NCI-H524 treated with DMSO at 0.1 percent for 48 hours (cell line): ENCODE results near the gene PLK2.

Experiments used
- DNase-seq: peaks from one replicate; lab custom pipeline; 2025; lab: John Stamatoyannopoulos, UW

The PLK2 gene

DNA sequence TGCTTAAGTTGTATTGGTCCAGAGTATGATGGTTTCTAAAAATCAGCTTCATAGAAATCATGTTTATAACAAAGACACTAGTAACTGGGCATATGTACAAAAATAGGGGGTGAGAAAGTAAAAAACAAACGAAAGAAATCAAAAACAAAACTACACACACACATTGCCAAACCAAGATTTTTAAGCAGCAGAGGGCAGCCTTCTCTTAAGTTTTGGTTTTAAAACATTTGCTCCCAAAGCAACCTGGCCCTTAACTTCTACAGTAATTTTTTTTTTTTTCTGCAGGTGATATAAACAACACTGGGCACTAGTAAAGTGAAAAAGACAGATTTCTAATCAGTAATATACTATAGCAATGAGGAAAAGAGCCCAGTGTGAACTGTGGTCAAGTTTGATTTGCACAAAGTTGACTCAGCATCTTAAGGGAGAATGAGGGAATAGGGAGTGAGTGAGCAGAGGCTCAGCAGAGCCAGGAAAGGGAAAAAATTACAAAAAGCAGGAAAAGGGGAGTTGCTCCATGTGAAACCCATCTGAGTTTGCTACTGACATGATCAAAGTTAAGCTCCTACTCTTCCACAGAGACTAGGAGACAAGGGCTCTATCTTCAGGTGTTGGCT lies 18.0 kb upstream of the PLK2 start:
- no peak for DNase-seq

DNA sequence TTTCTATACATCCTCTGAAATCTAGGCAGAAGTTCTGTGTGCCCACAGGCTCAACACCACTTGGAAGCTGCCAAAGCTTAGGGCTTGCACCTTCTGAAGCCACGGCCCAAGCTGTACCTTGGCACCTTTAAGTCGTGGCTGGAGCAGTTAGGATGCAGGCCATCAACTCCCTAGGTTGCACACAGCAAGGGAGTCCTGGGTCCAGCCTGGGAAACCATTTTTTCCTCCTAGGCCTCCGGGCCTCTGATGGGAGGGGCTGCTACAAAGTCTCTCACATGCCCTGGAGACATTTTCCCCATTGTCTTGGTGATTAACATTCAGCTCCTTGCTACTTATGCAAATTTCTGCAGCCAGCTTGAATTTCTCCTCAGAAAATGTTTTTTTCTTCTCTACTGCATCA lies 15.5 kb upstream of the PLK2 start:
- DNase-seq = no peak

DNA sequence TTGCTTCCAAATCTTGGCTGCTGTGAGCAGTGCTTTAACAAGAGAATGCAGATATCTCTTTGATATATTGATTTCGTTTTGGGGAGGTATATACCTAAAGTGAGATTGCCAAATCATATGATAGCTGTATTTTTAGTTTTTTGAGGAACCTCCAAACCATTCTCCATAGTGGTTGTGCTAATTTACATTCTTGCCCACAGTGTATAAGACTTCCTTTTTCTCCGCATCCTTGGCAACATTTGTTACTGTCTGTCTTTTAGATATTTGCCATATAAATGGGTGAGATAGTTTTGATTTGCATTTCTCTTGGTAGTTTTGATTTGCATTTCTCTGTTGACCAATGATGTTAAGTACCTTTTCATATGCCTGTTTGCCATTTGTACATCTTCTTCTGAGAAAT lies 10.0 kb upstream of the PLK2 start:
- DNase-seq = no peak

DNA sequence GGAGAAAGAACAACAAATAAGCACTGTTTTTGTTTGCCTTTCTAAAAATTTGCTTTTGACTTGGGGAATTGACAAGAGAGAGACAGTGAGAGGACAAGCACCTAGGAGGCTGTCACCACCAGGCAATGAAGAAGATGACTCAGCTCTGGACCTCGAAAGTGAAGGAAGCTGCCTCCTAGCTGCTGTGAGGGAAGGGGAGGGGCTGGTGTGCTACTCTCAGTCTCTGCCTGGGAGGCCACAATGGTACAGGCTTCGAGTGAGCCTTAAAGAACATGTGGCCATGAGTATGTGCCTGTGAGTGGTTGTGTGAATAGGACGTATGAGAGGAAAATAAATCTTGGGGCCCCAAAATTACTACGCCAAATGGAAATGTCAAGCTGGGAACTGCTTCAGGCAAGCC lies 7.1 kb upstream of the PLK2 start:
- DNase-seq = no peak

DNA sequence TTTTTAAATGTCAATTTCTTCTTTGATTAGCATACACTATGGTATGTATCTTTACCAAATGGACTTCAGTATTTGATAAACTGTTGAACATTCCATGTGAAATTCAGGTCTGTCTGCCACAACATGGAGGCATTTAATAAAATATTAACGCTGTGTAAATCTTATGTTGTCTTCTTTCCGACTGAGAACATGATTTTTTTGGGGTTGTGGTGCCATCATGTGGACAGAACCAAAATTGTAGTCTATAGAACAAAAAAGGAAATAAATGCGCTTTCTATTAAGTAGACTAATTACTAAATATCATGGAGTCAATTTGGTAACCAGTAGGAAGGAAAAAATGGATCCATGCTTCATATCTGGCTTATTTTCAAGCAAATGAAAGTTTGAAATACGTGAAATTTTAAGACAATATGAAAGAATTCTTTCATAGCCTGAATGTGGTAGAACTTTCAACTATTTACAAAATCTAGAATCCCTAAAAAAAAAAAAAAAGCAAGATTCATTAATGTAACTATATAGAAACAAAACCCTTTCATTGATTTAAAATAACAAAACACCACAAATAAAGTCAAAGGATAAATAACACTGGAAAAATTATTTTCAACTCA lies 2.8 kb upstream of the PLK2 start:
- DNase-seq = no peak

DNA sequence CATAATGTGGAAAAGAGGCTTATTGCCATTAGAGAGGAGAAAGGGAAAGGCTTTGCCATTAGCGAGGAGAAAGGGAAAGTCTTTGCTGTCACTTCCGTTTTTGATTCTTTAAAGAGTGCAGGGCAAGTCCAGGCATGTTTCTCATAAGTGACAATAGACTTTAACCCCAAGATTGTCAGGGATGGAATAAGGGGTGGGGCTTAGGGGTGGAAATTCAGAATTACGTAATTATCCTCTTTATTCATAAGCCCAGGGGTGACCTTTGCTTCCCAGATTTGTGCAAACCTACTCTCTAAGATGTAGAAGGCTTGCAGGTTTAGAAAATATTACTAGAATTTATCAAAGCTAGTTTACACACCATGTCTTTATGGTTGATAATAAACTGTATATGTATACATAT lies 2.3 kb upstream of the PLK2 start:
- no peak for DNase-seq

DNA sequence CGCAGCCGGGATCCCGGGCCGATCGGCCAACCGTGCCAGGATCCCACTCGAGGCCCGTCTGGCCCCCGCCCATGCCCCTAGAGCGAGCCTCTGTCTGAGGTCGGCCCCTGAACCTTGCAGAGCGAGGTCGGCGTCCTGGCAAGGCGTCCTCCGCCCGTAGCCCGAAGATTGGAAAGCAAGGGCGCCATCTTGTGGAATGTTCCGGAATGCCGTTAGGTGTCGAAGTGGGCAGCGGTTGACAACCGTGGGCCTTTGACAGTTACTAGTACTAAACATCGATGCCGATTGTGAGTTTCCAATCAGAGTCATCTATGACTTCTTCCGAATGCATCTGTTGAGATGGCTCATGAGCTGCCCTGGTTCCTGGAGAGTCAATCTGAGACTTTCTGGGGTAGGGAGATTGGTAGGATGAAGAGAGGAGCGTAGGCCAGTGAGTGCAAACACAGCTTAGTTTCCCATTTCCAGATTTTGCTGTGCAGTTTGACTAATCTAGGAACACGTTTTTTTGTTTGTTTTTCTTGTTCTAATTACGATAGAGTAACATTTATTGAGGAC lies 923 bp upstream of the PLK2 start:
- peak; percentile 5 for DNase-seq

DNA sequence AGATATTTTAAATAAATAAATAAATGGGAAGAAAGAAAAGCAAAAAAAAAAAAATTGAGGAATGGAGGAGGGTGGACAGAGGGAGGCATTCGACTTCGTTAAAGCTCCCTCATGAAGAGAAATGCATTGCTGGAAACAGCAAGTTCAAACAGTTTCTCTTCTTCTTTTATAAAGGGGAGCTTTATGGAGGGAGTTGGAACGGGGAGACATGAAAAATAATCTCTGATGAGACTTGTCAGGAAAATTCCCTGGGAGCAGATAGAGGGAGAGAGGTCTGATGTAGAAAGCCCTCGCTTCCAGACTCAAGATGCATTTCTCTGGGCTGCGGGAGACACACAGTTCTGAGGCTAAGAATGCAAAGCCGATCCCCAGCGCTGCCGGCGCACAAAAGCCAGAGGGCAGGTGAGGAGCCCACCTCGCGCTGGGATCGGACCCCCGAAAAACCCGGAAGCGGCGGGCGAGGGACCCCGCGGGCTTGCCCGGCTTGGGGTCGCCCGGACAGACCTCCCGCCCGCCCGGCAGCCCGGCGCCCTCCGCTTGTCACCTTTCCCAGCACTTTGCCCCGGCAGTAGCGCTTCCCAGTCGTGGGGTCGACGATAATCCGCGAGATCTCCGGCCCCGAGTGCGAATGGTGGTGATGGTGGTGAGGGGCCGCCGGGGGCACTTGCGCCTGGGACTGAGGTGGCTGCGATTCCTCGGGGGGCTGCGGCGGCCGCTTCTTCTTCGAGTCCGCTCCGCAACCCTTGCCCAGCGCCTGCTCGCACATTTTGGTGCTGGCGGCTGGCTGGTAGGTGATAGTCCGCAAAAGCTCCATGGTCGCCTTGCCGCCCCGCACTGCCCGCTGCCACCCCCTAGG lies 512 bp downstream of the PLK2 start:
- DNase-seq = no peak

DNA sequence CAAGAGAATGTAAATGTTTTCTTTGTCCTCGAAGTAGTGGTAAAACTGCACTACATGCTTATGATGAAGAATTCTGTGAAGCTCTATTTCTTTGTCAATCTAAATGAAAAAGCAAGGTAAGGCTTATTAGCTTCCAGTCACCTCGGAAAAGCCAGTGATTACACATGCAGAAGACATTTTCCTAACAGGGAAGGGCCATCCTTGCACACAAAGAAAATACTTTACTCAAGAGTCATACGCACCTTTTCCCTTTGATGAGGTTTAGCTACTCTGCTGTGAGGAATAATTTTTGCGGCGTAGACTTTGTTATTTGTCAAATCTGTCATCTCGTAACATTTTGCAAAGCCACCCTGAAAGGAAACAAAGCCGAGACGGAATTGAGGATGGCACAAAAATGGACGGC lies 1.1 kb downstream of the PLK2 start:
- DNase-seq = no peak

DNA sequence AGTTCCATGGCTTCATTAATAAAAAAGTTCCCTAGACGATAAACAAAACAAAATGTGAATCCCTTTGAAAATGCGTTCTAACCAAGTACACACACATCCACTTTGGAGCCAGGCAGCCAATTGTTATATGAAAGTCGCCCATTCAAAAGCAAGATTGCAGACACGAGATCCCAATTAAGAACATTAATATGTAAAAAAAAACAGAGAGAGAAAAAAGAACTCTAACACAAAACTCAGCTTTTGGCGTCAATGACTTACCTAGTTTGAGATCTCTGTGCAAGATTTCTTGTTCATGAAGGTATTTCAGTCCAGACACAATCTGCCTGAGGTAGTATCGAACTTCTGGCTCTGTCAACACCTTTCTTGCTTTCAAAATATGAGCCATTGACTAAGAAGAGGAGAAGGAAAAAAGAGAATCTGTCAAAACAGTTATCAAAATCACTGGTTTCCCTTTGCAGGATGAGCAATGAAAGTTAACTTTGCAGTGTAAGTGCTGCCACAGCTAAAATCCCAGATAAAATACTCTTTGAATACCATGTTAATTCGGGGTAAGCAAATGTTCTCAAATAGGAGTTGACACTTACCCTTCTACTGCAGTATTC lies 1.6 kb downstream of the PLK2 start:
- DNase-seq = no peak

DNA sequence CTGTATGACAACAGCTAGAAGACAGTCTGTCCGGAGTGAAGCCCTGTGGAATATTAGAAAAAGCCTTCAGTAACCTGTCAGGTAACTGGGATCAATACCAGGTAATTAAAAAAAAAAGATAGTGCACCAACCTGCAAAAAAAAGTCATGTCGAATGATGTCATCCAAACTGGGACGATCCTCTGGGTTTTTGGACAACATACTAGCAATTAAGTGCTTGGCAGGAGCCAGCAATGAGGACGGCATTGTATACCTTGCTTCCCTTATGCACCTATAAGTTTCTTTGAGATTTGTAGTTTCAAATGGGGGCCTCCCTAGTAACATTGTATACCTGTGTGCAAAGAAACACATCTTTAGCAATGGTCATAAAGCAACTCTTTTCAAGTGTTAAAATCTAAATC lies 2.8 kb downstream of the PLK2 start:
- no peak for DNase-seq

DNA sequence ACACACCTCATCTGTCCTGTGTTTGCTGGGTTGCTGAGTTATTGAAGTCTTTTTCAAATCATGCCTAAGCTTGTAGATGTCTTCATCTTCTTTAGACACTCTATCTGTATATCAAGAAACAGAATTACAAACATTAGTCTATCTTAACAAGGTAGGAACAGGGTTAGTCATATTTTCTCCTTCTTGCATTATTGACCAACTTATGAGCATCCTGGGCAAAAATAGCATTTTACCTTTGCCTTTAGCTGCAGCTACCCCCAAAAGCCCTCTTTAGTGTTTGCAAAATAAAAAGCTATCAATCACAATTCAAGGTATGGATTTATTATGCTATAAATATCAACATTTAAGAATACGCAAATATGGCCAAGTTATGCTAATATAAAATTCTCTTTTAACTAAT lies 3.4 kb downstream of the PLK2 start:
- DNase-seq = no peak

DNA sequence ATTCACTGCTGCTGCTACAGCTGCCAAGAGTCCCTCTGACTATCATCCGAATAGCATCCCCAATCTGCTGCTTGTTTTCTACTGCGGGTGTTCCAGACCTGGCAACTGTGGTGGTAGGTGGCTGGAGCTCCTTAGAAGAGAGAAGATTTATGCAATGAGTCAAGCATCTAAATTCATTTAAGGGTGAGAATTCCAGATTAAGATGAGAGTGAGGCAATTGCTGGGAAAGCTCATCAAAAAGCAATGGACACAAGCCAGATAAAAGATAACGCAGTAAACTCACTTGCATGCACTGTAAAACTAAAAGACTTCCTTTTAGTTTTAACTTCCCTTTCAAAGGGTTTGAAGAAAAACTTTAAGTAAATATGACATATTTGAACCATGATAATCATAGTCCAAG lies 3.9 kb downstream of the PLK2 start:
- no peak for DNase-seq

DNA sequence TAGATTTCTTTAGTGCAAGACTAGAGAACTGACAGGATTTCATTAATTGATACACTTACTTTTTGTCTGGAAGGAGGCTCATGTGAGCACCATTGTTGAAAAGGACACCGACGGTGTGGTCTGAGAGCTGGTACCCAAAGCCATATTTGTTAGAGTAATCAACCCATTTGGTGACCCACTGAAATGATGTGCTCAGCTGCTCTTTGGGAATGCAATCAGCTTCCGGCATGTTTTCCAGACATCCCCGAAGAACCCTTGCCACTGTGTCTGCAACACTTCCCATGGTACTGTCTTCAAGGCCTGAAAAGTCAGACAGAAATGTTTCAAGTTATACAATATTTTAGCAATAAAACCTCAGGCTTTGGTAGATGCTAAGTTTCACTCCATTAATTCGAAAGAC lies 4.4 kb downstream of the PLK2 start:
- no peak for DNase-seq

DNA sequence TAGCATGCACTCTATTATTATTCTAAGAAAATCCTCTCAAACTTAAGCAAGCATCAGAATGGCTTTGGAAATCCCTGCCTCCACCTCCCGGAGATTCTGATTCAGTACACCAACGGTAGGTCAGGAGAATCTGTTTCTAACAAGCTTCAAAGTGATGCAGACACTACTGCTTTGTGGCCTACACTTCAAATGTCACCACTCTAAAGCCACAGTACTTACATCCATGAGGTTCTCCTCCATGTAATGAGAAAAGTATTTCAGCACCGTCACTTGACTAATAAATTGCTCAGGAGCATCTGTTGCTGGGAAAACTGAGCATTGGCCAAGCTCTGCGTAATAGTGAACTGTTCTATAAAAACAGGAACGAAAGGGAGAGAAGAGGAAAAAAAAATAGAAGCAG lies 4.8 kb downstream of the PLK2 start:
- DNase-seq = no peak

DNA sequence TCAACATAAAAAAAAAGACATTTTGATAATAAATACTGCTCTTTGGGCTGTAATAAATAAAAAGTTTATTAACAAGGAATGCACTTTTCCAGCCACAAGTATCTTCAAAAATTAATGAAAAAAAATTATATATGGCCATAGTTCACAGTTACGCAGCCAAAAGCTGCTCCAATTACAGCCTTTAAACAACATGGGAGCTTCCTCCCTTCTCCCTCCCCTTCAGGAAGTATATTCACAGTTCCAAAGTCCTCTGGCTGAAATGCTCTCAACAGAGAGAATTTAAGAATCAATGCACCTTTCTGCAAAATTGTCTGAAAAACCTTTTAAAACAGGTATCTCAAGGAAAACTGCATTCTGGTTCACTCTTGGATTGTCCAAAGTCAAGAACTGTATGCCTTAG lies 5.9 kb downstream of the PLK2 start:
- no peak for DNase-seq

DNA sequence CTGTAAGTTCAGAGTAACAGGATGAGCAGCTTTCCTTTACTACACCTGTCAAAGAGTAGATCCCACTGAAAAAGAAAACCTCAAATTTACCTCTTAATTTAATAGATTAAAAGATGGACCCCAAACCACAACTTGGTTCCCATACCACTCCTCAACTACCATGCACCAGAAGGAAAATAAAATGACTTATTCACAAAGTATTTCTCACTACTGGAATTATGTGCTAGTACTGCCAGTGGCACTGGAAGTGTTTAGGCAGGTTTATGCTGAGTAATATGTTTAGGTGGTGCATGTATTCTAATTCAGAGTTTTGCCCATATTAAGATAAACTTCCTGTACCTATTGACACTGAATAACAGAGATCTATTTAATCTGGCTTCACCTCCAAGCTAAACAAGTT lies 6.6 kb downstream of the PLK2 start:
- DNase-seq = no peak

DNA sequence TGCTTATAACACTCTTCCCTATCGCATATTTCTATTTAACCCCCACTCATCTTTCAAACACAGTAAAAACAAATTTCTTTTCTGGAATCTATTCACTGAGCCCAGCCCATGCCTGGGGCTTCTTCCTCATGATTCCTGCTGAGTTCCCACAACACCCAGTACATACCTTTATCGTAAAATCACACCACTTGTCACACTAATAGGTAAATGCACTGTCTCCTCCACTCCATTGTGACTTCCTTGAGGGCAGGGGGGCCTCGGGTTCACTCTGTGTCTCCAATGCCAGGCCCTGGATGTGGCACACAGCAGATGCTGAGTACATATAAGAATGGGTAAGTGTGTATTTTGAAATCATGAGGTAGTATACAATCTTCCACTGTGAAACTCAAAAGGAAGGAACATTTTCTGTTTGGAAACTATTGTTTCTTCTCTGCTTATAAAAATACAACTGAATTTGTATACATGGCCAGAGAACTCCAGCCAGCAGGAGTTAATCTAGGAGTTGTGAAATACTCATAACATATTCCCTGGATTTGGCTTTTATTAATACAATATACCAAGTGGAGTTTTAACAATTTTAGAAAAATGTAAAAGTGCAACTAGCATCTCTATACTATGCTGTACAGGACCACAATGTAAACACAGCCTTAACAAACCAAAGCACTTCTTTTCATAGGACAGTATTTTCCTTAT lies 7.2 kb downstream of the PLK2 start:
- DNase-seq = no peak

DNA sequence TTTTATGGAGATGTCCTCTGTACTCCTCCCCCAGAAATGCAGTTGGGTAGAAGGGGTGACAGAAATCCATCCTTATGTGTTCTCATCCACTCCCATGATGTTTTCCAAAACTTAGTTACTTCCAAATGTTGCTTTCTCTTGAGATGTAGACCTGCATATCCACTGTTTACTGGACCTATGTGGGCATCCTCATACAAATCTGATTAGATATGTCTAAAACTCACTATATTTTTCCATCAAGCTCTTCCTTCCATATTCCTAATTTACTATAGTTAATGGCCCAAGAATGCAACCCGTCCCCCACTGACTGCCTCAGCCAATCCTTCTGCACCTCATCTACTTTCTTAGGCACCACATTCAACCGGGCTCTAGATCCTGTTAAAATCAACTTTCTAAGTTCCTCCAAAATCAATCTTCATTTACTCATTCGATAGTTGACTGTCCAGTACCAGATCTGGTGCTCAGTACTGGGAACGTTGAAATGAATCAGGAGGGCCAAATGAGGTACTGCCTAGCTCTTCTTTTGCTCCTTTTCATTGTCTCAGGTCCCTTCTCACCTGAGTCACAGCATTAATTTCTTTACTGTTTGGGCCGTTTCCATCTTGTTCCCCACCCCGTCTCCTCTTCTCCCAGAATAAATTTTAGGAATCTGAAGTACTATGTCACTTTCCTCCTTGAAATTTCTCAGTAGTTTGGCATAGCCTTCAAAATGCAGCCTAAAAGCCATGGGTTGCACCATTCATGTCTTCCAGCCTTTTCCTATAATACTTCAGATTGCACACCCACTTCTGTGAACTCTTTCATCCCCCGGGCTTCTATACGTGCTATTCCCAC lies 7.9 kb downstream of the PLK2 start:
- no peak for DNase-seq

DNA sequence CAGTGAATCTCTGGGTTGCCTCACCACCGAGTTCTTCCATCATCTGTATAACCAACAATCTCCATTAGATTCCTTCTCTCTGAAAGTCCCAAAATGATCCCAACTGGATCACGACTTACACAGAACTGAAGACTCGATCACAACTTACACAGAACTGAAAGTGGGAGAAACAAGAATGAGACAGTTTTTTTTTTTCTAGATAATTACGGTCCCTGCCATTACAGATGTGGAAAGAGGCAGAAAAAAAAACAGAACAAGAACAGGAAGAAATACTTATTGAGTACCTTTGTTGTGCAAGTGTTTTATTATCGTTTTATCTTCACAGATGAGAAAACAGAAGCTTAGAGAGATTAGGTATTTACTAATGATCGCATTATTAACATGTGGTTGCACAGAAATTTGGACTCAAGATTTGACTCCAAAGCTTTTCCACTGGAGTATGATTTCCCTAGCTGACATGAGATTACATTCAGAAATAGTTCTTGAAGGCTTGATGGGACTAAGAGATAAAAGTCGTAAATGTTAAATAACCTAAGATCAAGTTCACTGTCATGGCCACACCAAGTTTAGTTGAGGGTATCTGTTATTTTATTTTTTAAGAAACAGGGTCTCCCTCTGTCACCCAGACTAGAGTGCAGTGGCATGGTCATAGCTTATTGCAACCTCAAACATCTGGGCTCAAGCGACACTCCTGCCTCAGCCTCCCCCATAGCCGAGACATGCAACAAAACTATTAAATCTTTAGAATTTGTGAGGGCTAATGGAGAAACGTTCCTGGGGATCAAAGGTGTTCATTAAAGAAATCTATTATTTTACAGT lies 8.9 kb downstream of the PLK2 start:
- no peak for DNase-seq
